NCI-H2196 treated with DMSO at 0.1 percent for 48 hours (cell line): ENCODE results near the gene RFLNA.

ENCODE experiments used
- DNase-seq: peaks from one replicate; lab custom pipeline; 2025; ENCODE audit not compliant: unreplicated experiment; lab: John Stamatoyannopoulos, UW

The RFLNA gene, protein sequence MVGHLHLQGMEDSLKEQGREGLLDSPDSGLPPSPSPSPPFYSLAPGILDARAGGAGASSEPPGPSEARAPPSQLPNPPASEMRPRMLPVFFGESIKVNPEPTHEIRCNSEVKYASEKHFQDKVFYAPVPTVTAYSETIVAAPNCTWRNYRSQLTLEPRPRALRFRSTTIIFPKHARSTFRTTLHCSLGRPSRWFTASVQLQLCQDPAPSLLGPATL

DNA sequence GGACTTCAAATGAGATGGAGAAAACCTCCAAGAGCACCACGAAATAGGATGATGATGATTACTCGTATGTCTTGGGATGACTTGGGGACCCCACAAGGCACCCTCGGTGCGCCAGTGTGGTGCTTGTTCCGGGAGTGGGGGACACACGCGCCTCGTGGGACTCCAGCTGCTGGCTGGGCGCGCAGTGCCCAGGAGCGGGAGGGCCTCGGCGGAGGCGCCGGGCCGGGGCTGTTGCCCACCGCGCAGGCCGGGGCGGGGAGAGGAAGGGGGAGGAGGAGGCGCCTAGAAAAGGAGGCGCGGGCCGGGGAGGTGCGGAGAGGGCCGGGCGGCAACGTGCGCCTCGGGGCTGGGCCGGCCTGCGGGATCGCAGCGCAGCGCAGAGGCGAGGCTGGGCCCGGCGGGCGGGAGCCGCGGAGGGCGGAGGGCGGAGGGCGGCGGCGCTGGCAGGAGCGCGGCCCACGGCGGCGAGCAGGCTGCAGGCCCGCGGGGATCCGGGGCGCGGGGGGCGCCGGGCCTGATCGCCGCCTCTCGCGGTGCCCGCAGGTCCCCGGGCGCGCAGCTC lies at the start of gene RFLNA:
RFLNA (plus strand) TSS at position 314 of the 562 bp plus-strand sequence. CDS start 337 bp downstream, outside the sequence.
- DNase-seq = no peak

DNA sequence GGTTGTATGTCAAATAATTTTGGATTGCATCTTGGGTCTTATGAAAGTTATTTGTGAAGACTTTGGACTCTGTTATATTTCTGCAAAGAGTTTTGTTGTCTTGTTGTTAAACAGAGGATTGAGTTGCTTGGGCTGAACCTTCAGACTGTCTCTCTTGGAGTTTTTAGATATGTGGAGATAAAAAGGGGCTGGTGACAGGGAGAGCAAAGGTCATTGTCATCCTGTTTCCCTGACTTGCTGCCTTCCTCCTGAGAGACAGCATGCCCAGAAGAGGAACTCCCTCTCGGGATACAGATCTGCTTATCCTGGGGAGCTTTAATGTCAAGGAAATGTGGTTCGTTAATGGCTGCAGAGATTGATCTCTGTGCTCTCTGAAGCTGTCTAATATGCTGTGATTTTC lies 47.6 kb upstream of the RFLNA start:
- DNase-seq = no peak

DNA sequence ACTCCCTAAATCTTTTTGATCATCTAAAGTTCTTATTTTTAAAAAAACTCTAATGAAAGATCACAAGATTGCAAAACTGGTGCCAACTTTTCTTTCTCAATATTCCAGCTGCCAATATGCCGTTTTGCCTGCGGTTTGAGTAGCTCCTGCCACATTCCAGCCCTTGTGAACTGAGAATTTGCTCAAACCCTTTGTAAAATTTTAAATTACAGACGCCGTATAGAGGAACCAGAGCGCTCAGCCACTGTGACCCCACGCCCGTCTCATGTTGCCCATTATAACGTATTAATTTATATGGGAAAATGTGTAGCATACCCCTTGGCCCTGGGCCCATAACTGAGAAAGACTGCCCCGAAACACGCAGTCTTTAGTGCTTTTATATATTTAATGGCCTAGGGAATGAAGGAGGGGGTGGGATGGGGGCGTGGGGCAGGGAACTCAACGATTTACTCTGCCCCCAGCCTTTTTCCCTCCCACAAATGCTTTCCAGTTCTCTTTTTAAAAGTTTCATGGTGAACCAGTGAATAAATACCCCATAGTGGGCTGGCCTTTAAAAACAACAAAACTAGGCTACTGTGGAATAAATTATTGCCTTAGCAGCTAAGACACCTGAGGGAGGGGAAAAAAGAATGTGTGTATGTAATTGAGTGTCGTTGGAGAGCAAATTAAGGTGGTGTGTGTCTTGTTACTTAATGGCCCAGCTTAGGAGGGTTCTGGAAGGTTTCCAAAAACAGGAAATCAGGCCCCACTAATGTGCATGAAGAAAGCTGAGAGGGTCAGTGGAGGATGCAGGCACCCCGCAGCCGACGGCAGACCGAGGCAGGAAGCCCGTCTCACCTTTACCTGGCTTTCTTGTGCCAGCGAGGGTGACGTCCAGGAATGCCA lies 45.7 kb upstream of the RFLNA start:
- no peak for DNase-seq

DNA sequence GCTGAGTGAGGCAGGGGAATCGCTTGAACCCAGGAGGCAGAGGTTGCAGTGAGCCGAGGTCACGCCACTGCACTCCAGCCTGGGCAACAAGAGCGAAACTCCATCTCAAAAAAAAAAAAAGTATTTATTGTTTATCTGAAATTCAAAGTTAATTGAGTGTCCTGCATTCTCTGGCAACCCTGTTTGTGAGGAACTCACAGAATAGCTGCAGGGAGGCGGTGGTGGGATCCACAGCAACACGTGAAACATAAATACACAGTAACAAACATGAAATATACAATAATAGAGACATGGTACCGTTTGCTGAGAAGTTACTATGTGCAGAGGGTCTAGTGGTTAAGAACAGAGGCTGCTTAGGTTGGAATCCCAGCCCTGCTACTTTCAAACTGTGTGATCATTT lies 43.7 kb upstream of the RFLNA start:
- no peak for DNase-seq

DNA sequence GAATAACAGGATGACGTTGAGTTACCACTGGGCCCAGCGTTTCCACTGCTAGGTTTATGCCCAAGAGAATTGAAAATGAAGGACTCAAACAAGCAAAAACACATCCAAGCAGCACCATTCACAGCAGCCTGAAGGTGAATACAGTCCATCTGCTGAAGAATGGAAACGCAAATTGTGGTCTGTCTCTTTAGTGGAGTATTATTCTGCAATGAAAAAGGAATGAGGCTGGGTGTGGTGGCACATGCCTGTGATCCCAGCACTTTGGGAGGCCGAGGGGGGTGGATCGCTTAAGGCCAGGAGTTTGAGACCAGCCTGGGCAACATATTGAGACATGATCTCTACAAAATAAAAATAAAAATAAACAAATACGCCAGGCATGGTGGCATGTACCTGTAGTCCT lies 41.9 kb upstream of the RFLNA start:
- DNase-seq = no peak

DNA sequence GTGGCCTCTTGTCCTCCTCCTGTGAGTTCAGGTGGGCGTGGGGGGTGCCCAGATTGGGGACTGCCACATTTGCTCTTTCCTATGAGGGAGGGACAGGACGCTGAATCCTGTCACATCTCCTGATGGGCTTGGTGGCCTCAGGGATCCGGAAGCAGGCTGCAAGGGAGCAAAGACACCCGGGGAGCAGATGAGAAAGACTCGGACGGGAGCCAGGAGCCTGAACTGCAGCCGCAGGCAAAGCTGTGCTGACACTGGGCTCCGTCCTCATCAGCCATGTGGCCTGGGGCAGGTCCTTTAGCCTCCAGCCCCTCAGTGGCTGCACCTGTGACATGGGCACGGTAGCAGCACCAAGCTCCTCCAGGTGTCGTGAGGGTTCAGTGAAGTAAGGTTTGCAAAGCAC lies 40.8 kb upstream of the RFLNA start:
- DNase-seq = no peak

DNA sequence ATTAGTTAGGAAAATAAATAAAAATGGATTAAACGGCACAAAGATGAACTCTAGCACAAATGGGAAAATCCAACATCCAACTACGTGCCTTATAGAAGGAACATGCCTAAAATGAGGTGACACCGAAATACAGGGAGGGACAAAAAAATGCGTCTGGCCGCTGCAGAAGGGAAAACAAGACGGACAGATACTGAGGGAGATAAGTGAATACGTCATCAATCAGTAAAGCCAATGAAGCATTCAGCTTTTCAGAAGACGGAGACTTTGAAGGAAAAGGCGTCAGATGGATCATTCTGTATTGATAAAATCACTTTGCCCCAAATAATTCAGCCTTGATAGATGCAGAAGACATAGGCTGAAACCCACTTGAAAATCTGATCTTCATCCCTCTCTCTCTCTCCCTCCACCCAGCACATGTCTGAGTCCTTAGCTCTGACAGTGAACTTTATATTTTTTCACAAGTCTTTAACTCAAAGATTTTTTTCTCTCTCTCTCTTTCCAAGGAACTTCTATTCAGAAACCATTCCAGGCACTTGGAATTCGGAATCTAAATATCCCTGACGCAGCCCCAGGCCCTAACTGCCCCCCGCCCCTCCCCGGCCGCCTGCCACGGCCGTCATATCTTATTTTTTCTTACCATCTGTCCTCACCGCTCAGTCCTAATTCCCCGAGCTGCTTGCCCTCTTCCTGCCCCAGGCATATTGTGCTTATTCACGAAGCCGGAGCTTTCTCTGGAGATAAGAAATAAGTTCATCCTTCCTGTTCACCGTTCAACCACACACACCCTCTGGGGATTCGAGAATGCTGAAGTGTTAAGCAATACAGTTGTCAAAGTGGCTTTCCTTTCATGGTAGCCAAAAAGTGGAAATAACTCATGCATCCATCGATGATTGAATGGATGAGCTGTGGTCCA lies 35.5 kb upstream of the RFLNA start:
- DNase-seq = no peak

DNA sequence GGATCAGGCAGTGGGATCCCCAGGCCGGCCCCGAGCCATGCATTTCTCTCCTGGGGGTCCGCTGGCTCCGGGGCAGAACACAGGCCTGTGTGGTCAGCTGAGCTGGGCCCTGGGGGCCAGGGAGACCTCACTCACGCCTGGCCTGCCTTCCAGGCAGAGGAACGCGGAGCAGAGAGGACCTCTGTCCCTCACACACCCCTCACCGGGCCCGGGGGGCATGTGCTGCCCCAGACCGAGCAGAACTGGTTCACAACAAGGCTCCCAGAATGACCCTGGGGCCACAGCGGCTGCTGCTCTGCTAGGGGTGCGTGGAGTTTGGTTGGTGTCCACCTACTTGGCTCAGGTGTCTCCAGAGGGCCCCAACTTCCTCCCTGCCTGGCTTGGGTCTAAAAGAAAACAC lies 33.0 kb upstream of the RFLNA start:
- DNase-seq = no peak

DNA sequence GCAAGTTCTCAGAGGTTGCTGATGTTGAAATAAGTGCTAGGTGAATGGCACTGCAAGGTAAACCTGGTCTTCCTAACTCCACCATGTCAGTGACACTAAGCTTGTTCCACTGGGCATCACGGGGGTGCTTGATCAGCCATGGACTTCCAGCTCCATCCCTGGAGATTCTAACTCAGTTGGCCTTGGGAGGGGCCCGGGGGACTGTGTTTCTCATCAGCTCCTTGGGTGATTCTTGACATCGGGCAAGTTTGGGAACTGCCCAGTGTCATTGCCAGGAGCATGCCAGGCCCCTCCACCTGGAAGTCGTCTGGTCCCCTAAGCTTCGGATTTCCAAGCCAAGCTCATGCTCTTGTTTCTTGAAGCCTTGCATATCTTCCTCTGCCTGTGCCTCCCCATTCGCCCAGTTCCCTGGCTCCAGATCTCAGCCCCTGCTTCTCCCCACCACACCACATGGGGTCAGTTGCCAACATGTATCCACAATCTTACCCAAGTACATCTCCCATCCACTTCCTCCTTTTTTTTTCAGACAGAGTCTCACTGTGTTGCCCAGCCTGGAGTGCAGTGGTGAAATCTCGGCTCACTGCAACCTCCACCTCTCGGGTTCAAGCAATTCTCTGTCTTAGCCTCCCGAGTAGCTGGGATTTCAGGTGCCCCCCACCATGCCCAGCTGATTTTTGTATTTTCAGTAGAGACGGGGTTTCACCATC lies 30.7 kb upstream of the RFLNA start:
- DNase-seq = no peak

DNA sequence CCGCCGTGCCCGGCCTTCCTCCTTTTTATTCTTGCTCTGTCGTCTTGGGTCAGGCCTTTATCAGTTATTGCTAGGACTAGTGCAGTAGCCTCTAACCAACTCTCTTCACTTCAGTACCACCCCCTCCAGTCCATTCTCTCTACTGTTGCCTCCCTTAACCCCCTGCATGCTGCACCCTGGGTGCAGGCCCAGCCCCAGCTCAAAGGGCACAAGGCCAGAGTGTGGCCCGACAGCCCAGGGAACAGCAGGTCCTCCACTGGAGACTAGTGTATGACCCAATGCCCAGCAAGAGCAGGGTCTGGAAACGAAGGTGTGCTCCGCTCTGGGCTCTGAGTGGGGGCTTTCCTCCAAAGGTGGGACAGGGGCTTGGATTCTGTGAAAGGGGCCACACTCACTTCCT lies 30.0 kb upstream of the RFLNA start:
- DNase-seq = no peak

DNA sequence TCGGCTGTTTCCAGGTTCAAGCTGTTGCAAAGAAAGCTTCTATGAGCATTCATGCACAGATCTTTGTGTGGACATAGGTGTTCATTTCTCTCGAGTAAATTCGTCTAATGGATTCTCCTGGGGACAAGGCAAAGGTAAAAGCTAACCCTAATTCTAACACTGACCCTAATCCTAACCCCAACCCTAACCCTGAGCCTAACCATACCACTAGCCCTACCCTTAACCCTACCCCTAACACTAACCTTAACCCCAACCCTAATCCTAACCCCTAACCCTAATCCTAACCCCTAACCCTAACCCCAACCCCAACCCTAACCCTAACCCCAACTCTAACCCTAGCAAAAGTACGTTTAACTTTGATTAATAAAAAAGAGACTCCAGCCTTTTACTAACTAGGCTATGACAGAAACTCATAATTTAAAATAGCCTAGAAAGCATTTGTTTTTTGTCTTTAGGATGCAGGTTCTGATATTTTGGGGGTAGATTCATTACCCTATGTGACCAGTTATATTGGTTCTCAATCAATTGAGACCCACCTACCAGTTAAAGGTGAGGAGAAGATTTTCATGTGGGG lies 27.6 kb upstream of the RFLNA start:
- no peak for DNase-seq

DNA sequence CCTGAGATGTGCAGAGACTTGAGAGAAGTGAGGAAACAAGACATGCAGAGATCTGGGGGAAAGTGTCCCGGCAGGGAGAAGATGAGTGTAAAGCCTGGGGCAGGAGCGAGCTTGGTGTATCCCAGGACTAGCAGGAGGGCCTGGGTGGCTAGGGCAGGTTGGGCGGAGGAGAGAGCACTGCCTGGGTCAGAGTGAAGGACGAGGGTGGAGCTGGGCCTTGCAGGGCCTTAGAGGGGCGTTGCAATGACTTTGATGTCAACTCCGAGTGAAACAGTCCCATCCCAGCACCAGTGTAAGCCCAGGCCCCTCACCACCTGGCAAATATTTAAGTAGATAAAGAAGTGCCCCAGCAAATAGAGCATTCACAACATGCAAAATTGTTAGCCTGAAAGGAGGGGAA lies 24.2 kb upstream of the RFLNA start:
- no peak for DNase-seq

DNA sequence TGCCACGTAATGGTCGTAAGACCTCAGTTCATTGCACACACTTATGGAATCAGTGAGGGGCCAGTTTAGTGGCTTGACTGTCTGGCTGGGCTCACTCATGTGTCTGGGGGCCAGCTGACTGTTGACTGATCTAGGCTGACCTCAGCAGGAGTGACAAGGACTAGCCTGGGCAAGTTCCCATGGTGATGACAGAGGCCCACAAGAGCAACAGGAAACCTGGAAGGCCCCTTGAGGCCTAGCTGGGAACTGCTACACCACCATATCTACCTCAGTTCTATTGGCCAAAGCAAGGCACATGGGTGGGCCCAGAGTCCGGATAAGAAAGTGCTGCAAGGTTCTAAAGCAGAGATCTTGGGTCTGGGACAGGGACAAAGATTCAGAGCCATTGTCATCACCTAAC lies 21.3 kb upstream of the RFLNA start:
- no peak for DNase-seq

DNA sequence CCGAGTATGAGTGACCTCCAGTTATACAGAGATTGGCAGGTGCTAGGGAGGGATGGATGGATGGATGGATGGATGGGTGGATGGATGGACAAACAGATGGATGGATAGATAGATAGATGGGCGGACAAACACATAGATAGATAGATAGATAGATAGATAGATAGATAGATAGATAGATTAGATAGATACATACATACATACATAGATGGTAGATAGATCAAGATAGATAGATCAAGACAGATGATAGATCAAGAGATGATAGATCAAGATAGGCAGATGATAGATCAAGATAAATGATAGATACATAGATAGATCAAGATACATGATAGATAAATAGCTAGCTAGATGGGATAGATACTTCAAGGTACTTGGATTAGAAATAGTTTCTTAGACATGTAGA lies 18.6 kb upstream of the RFLNA start:
- no peak for DNase-seq

DNA sequence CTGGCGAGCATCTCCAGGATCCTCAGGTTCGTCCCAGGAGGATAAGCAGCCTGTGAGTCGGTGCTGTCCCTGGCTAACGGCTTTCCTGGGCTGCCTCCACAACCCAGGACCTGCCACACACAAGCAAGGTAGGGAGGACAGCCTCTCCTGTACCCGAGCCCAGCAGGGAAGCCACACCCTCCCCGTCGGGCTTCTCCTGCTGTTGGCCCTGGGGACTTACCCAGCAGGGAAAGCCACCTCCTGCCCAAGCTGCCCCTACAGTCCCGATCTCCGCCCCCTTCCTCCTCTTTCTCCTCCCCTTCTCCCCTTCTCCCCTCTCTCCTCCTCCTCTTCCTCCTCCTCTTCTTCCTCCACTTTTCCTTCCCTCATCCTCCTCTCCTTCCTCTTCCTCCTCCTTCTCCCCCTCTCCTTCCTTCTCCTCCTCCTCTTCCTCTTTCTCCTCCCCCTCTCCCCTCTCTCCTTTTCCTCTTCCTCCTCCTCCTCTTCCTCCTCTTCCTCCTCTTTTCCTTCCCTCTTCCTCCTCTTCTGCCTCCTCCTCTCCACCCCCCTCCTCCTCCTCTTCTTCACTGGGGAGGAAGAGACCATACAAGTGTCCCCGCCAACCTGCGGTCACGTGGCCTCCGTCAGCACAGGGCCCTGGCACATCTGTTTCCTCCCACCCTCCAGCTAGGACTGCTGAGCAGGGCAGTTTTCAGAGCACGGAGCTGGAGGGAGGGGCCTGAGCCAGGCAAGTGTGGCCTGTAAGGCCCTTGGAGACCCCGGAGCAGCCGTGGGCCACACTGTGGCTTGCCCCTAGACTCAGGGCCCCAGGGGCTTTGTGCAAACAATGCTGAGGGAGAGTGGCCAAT lies 17.3 kb upstream of the RFLNA start:
- no peak for DNase-seq

DNA sequence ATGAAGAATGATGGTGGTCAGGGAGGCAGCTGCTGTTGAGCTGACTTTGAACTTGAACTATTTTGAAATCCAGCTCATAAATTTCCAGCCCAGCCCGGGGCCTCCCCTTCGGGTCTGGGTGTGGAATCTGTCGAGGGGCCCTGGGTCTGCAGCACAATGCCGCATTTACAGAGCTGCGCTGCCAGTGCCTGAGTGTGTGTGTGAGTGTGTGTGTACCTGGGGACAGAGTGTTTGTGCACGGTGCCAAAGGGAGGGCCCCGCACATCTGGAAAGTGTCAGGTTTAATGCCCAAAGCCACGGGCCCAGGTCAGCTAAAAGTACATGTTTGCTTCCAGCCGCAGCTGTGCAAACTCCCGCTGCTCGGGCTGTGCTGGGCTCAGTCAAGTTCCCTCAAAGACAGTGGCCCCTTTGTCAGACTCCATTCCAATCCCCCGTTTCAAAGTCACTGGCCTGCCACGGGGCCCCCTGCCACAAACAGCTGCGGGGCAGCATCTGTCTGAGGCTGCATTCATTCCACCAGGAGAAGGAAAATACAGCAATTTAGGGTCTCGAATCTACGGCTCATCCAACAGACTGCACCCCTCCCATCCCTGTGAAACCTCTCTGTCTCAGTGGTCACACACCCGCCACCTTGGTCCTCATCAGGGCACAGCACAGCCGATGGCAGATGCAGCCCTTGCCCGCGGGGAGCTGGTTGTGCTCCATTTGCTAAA lies 16.3 kb upstream of the RFLNA start:
- DNase-seq = no peak

DNA sequence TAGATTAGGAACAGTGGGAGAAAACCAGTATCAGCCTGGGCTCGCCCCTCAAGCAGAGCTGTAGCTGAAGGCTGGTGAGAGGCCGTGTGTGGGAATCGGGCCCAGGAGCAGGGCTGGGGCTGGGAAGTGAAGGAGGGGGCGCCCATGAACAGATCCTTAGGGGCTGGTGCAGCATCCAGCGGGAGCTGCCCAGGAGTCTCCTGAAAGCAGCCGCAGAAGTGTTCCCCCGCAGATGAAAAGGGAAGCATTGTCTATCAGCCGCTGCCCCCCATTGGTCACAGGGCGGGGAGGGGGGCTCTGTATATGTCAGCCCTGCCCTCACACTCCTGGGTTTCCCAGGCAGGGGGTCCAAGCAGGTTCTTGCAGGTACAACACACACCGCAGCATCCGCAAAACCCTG lies 15.6 kb upstream of the RFLNA start:
- DNase-seq = no peak

DNA sequence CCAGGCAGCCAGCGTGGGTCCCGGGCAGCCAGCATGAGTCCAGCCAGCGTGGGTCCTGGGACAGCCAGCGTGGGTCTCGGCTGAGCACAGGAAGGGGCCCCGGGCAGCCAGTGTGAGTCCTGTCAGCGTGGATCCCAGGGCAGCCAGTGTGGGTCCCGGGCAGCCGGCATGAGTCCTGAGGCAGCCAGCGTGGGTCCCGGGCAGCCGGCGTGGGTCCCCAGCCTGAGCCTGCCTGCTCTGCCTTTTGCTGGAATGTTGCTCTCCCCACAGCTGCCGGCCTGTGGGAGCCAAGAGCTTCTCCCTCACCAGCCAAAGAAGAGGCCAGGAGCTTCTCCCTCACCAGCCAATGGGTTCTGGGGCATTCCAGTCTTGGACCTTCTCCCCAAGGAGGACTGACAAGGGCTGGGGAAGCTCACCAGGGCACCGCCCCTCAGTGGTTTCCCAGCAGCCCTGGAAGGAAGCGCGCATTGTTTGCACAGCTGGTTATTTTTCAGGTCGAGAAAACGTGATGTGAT lies 15.0 kb upstream of the RFLNA start:
- DNase-seq = no peak

DNA sequence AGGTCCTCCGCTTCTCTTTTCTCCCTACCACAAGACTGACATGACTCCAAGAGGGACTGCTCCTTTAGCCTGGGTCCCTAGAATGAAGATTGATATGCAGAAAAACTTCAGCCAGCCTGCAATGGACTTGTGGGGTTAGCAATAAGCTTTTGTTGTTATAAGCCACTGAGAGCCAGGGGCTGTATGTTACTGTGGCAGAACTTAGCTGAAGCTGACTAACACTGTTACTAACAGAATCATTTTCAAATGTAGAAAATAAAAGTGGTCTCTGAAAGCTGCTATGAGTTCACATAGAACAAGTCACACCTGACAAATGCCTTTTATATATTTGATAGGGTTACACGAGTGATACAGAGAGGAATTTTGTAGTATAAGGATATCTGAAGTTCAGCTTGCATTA lies 13.6 kb upstream of the RFLNA start:
- no peak for DNase-seq
